SU-DHL-6 (cell line): ENCODE measurements around the gene RGS3.

ENCODE experiments used
- CTCF ChIP-seq: fragments of 200-600 bp; sonication (generic); IDR thresholded peaks from one replicate; pipeline ENCODE4 v1.5.1; 2017; ENCODE audit warnings: antibody characterized with exemption, mild to moderate bottlenecking, low read length, moderate library complexity; ENCODE audit not compliant: insufficient read depth, poor library complexity, severe bottlenecking
- EZH2phosphoT487 ChIP-seq: fragments of 200-600 bp; sonication (generic), shearing (Covaris generic); conservative IDR thresholded peaks from 2 replicates; pipeline ENCODE4 v1.6.1; 2018; ENCODE audit warnings: mild to moderate bottlenecking, antibody characterized with exemption, low read length, moderate library complexity, mixed read lengths

- no peak for TF ChIP-seq EZH2phosphoT487
- TF ChIP-seq CTCF, result no peak
Measured at GRCh38 chr9:113492343-113493202, 29.0 kb downstream of the RGS3 start.
